ENCODE measurements around the gene BDKRB2.

DNA sequence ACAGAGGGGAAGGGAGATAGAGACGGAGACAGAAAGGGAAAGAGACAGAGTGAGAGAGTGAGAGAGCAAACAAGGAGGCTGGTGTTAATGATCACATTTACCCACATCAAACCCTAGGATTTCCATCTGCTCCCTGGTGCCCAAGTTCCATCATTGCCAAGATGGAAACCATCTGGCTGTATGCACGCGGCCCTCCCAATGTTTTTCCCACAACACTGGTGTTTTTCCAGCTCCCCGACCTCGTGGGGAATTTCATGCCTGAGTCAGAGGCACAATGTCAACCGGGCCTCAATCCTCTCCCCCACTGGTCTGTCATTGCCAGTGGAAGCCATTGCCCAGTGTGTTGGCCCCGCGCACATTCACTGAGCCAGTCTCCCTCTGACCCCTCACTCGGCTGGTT, 19.9 kb upstream of the BDKRB2 start:
- TF ChIP-seq, protein P1, sequence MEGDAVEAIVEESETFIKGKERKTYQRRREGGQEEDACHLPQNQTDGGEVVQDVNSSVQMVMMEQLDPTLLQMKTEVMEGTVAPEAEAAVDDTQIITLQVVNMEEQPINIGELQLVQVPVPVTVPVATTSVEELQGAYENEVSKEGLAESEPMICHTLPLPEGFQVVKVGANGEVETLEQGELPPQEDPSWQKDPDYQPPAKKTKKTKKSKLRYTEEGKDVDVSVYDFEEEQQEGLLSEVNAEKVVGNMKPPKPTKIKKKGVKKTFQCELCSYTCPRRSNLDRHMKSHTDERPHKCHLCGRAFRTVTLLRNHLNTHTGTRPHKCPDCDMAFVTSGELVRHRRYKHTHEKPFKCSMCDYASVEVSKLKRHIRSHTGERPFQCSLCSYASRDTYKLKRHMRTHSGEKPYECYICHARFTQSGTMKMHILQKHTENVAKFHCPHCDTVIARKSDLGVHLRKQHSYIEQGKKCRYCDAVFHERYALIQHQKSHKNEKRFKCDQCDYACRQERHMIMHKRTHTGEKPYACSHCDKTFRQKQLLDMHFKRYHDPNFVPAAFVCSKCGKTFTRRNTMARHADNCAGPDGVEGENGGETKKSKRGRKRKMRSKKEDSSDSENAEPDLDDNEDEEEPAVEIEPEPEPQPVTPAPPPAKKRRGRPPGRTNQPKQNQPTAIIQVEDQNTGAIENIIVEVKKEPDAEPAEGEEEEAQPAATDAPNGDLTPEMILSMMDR (IDR thresholded peaks at IDR 0.05 in 8 of 11, conservative IDR thresholded peaks at IDR 0.05 in 3 of 11): no peak
- no peak for TF ChIP-seq POLR2A (IDR thresholded peaks at IDR 0.05)
- TF ChIP-seq POLR2AphosphoS5 (IDR thresholded peaks at IDR 0.05): no peak

Measured in spleen (tissue), 7 donors.